ENCODE results near the gene PATJ.
A peak's percentile ranks its signal among the peaks of the same experiment; 100 is the strongest.
"Not testable (repeated sequence)": the region's sequence is repeated elsewhere in the genome, so short reads cannot be mapped to it uniquely, and the experiment has no call there.

The PATJ gene

GRCh38 chr1:61953076-61953789 lies 211.0 kb downstream of the PATJ start:
- DNase-seq, result no peak

GRCh38 chr1:61953790-61954150 lies 211.5 kb downstream of the PATJ start:
- DNase-seq, result no peak

- no peak for DNase-seq
These were observed 213.0 kb downstream of the PATJ start for GRCh38 chr1:61955261-61955660.

- no peak for DNase-seq
These were observed 213.9 kb downstream of the PATJ start for GRCh38 chr1:61956016-61956645.

GRCh38 chr1:61956784-61957183 lies 214.5 kb downstream of the PATJ start:
- no peak for DNase-seq

GRCh38 chr1:61961009-61961408 lies 218.7 kb downstream of the PATJ start:
- no peak for DNase-seq

GRCh38 chr1:61962631-61963030 lies 220.4 kb downstream of the PATJ start:
- no peak for DNase-seq

- not testable (repeated sequence) for DNase-seq
These were observed 224.4 kb downstream of the PATJ start for GRCh38 chr1:61966450-61967225.

GRCh38 chr1:61967750-61968149 lies 225.5 kb downstream of the PATJ start:
- no peak for DNase-seq

- DNase-seq, result no peak
These were observed 226.6 kb downstream of the PATJ start for GRCh38 chr1:61968869-61969268.

- DNase-seq, result no peak
These were observed 231.0 kb downstream of the PATJ start for GRCh38 chr1:61973100-61973837.

- no peak for DNase-seq
These were observed 233.4 kb downstream of the PATJ start for GRCh38 chr1:61975638-61976037.

- DNase-seq, result no peak
These were observed 234.3 kb downstream of the PATJ start for GRCh38 chr1:61976566-61976965.

- no peak for DNase-seq
These were observed 236.5 kb downstream of the PATJ start for GRCh38 chr1:61978796-61979195.

- no peak for DNase-seq
These were observed 237.4 kb downstream of the PATJ start for GRCh38 chr1:61979729-61980128.

- DNase-seq, result peak; percentile 44
These were observed 238.3 kb downstream of the PATJ start for GRCh38 chr1:61980561-61980960.

GRCh38 chr1:61981870-61982660 lies 239.8 kb downstream of the PATJ start:
- no peak for DNase-seq

- no peak for DNase-seq
These were observed 241.0 kb downstream of the PATJ start for GRCh38 chr1:61983236-61983635.

- DNase-seq, result no peak
These were observed 250.0 kb downstream of the PATJ start for GRCh38 chr1:61992257-61992656.

- no peak for DNase-seq
These were observed 251.2 kb downstream of the PATJ start for GRCh38 chr1:61993331-61993961.

GRCh38 chr1:61995641-61996040 lies 253.4 kb downstream of the PATJ start:
- DNase-seq, result no peak

GRCh38 chr1:61997123-61997522 lies 254.8 kb downstream of the PATJ start:
- DNase-seq, result no peak

Measured in right forelimb (tissue), 1 donor.